Activated T-cell treated with anti-CD3 and anti-CD28 coated beads for 24 hours (primary cell): Measurements from ENCODE around the gene RALGPS2.
"Not testable (repeated sequence)": the region's sequence is repeated elsewhere in the genome, so short reads cannot be mapped to it uniquely, and the experiment has no call there.

Source experiments
- DNase-seq: peaks from one replicate; pipeline ENCODE4 v3.0.0-alpha.2; 2020; ENCODE audit warnings: low read depth

RALGPS2 gene

DNA sequence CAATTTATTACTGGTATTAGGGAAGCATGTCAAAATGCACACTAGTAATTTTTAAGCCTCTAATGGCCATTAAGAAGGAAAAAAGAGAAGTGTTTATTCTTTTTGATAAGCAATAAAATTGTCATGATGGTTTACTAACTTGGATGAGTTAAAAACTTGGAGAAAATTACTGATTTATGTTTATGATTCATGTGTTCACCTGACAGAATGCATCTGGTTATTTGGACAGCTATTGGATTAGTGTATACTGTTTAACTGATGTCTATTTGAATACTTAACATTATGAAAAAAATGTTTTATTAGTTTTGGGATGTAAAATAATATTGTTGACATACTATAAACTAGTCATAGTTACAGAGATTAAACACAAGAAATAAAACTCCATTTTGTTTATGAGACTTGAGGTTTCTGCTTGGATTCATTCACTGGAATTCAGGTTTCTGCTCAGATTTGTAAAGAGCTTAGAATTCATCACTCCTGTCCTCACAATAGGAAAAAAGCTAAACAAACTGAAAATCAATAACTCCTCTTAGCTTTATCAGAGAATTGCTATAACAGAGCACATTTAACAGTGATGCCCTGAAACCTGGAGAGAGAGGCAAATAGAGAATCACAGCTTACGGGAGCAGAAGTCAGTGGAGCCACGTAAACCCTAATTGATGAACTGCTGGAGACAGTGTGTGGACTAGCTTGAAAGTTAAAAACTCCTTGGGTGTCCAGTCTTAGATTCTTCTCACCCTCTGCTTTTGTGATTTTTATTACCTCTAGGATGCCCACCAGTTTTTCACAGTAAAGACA is 56.7 kb downstream of the RALGPS2 start:
- DNase-seq, result no peak

DNA sequence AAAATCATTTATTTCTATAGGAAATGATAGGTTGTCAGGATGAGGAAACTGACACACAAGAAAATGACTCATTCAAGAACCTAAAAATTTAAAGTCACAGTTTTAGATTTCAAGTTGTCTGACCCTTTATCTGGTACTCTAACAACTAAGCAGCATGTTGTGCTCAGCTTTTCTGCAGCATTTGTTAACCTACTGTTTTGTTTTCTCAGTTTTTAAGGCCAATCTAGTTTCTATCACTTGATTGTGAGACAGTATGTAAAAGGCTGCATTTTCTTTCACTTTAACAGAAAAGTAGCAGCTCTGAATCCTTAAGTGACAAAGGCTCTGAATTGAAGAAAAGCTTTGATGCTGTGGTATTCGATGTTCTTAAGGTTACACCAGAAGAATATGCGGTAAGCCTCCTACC is 59.1 kb downstream of the RALGPS2 start:
- no peak for DNase-seq

DNA sequence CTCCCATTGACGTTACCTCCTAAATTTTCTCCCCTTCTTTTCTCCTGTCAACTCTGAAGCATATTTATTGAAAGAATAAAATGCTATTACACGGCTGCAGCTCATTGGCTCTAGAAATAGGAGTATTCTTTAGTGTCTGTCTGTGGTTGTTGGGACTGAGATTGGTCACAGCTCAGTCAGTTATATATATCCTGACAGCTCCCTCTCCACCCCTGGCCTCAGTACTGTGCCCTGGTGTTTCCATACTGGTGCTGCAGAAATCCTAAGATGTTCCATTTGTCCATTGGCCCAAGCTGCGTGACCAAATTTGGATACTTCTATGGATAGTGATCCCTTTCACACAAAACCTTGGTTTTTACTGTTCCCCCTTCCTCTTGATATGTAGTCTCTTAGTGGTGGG is 67.3 kb downstream of the RALGPS2 start:
- no peak for DNase-seq

DNA sequence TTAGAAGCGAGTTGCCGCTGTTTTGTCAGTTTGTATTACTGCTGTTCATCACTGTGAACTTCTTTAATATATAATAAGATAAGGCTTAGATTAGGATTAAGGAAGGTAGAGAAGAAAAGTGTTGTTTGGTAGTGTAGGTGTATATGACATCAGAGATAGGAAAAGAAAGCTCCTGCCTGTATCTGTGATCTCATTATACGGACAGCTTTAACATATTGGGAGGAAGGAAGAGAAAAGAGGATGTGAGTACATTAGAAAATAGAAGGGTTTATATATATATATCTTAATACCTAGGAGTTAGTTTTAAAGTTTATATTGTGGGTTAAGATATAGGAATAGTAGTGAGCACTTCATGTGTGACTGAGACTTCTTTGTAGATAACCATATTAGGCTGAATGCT is 71.0 kb downstream of the RALGPS2 start:
- no peak for DNase-seq

DNA sequence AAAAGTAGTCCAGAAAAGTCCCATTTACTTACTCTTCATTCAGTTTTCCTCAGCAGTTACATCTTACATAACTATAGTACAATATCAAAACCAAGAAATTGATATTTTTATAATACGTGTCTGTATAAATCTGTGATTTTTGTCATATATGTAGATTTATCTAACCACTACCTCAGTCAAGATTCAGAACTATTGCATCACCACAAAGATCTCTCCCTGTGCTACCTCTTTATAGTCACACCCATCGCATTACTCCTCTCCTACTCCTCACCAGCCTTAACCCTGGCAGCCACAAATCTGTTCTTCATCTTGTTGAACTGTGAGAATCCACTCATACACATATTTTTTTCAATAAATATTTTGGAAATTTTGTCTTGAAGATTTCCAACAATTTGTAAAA is 72.5 kb downstream of the RALGPS2 start:
- no peak for DNase-seq

DNA sequence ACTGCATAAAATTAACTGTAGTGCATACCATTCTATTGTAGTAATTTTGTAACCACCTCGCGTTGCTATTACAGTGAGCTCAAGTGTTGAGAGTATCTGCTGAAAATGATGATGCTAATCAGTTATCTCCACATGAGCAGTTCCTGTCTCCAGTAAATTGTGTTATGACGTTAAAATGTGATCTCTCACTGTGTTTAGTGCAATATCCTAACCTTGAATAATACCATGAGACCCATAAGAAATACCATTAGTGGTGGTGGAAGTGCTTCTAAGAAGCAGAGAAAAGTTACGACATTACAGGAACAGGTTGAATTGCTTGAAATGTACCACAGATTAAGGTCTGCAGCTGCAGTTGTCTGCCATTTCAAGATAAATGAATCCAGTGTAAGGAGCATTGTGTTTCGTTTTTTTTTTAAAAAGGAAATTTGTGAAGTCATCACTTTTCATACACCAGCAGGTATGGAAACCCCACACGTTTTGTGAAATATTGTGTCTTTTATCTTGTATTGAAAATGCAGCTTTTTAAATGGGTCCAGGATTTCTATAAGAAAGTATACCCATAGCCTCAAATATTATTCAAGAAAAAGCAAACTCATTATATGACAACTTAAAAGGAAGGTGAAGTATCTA is 73.3 kb downstream of the RALGPS2 start:
- DNase-seq, result no peak

DNA sequence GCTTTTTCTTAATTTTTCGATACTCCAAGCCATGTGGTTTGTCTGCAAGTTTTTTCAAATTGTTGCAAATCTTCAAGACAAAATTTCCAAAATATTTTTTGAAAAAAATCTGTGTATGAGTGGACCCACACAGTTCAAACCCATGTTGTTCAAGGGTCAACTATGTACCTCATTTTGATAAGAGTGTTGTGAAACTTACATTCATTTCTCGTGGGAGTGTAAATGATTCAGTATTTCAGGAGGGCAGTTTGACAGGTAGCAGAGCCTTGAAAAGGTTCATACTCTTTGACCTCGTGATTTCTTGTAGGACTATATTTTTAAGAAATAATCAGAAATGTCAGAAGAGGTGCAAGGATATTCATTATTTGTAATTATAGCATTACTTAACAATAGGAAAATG is 77.8 kb downstream of the RALGPS2 start:
- no peak for DNase-seq

DNA sequence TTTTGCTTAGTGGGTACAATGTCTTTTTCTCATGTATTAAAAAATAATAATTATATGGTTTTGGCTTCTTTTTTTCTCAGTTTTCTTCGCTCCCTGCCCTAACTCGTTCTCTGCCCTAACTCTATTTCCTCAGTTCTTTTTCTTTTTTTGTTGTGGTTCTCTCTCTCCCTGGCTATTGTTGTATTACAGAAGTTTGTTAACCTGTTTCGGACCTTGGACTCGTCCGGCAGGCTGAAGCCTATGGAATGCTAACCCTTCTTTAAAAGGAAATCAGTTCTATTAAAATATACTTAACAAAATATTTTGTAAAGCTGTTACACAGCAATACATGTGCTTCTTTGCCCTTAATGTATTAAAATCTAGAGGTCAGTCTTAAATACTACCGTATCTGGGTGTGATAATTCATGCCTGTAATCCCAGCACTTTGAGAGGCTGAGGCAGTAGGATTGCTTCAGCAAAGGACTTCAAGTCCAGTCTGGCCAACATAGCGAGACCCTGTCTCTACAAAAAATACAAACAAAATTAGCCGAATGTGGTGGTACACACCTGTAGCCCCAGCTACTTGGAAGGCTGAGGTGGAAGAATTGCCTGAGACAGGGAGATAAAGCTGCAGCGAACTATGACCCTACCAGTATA is 81.7 kb downstream of the RALGPS2 start:
- DNase-seq, result no peak

DNA sequence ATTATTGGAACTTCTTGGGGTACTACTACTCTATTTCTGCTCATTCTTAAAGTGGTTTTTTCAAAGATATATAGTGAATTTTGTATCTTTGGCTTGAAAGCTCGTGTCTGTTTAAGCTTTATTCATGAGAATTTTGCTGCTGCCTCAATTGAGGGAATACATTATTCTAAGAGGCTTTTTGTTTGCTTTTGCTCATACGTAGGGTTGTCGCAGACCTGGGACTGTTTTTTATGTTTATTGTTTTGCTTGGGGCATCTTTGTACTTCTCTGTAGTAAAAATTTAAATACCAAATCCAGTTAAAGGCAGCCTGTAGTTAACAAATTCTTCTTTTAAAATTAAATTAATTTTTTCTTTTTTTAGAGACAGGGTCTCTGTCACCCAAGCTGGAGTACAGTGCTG is 83.5 kb downstream of the RALGPS2 start:
- DNase-seq, result no peak

DNA sequence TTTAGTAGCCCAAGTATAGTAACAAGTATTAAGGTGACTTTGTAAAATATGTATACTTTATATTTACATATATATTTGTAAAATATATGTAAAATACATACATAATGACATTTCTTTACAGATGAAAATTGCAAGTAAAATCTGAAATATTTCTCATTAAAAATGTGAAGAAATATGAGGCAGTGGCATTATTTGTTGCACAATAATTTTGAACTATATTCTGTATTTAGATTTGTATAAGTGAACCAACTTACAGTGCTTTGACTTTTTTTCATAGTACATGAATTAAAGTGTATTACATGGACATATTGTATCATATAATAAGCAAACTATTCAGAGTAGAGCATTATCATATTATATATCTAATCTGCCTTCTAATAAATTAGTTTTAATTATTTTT is 85.5 kb downstream of the RALGPS2 start:
- DNase-seq, result no peak

DNA sequence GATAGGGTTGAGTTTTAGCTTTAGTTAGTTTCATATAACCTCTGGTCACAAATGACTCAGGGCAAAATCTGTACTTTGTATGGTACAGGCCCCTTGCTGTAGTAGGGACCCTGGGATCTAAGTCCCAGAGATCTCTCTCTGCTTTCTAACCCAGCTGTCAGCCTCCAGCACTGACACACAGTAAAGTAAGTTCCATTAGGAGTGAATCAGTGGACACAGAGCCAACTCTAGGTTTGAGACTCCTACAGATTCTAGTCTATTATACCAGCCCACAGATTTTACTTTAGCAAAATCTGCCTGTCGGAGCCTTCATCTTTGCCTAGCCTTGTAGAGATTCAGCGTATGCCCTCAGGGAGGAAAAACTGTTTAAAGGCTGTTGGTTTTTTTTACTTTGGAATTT is 93.4 kb downstream of the RALGPS2 start:
- DNase-seq, result no peak

DNA sequence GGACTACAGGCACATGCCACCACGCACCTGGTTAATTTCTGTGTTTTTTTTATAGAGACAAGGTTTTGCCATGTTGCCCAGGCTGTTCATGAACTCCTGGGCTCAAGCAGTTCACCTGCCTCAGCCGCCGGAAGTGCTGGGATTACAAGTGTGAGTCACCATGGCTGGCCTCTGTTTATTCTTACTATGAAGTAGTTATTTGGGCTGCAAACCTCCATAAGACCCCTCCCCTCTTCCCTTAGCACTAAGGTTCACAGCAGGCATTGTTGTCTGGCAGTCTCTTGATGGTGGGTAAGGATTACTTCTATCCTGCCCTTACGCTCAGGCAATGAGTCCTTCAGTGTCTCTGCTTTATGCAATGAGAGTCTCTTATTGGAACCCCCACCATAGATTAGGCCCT is 94.1 kb downstream of the RALGPS2 start:
- DNase-seq, result no peak

DNA sequence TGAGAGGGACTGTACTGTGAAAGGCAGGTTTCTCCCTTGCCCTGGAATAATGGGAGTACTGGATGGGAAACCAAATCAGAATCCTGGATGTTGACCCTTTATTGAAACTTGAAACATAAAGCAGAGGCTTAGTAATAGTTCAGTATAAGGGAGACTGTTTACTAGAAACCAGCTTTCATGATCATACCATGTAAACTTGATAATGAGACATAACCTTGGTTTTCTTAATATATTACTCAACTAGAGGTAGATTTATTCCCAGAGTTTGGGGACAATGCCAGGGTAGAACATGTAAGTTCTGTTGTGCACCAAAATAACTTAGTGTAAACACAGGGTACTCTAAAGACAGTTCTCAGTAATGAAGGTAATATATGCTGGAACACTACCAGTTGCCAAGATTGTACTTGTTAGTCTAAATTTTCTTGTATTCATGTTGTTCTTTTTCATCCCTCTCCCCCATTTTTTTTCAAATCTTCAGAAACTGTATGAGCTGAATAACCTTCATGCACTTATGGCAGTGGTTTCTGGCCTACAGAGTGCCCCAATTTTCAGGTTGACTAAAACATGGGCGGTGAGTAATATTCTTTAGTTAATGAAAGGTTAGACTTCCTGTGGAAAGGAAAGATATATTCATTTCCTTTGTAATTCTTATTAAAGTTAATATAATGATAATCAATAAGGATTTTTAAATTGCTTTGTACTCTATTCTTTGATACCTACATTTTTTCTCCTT is 96.3 kb downstream of the RALGPS2 start:
- DNase-seq, result no peak

DNA sequence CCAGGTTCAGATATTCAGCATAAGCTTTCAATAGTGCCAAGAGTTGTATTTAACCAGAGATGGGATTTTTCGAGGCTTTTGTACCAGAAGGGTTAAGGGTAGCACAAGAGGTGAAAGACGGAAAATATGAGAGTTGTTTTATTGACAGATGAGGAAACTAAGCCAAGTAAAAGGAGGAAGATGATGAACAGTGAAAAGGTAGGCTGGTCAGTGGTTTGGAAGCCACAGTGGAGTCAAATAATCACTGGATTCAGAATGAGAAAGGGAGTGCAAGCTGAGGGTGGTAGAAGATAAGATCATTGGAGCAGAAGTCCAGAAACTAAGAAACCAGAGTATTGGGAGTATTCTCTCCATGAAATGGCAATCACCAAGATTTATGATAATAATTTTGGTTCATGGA is 100.1 kb downstream of the RALGPS2 start:
- no peak for DNase-seq

DNA sequence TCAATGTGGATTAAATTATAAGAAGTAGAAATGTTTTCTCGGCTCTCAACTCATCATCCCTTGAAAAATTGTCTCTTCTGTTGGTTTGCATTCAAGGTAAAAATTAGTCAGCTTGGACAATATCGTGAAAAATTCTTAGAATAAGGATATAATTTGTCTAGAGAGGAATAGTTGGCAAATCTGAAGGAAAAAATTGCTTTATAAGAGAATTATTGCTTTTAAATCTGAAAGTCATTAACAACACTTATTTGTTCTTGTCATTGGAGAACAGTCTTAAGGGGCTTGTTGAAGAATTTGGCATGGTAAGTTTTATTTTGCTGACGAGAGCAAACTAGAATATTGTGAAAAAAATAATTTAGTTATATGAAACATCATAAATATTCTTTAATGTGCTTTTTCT is 119.4 kb downstream of the RALGPS2 start:
- DNase-seq, result no peak

DNA sequence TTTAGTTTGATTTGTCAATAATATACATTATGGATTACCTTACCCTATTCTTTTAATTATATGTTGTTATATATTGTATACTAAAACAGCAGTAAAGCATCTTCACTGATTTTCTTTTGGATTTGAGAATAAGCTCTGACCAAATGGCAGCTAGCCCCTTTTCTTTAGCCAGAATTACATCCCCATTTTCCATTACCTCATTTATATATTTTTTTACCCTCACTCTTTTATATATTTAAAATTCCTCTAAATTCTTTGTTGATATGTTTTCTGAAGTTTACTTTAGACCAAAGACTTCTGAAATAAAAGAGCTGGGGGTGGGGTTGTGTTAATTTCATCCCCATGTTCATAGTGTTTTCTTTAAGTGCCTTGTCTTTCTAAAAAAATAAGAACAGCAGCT is 121.3 kb downstream of the RALGPS2 start:
- no peak for DNase-seq

DNA sequence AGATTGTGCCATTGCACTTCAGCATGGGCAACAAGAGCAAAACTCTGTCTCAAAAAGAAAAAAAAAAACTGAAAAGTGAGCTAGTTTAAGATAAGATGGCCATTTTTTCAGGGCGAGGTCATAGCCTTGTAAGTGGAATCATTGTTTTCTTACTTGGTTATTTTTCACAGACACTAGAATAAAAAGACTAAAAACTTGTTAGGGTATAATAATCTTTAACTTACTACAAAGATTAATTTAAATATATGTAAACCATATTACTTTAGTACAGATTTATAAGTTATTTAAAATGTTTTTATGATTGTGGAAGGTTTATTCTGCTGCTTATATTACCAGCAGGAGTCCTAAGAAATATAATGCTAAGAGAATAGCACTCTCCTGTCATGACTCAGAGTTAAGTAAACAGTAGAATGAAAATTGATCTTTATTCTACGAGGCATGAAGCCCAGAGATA is 122.4 kb downstream of the RALGPS2 start:
- no peak for DNase-seq

DNA sequence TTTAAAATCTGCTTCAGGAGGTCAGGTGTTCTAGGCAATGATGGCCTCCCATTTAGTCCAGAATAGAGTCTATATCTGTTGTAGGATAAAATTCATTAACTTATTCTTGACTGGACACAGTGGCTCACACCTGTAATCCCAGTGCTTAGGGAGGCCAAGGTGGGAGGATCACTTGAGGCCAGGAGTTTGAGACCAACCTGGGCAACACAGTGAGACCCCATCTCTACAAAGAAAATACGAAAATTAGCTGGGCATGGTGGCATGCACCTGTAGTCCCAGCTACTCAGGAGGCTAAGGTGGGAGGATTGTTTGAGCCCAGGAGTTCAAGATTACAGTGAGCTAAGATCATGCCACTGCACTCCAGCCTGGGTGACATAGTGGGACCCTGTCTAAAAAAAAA is 122.9 kb downstream of the RALGPS2 start:
- not testable (repeated sequence) for DNase-seq

DNA sequence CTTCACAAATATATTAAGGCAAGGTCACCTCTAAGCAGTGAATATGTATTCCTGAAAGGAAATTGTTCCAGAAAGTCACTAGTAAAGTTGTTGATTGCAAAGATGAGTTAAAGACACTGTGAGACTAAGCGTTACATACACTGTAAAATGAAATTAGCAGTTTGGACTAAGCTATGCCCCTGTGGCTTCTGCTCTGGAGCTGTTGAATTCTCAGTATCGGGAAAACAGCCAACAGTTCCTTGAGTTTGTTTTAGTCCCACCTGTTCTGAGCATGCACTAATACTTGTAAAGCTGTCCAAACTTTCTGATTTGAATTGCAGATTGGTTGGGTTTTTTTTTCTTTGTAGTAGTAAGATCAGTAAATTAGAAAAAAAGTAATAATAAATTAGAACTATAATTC is 124.9 kb downstream of the RALGPS2 start:
- no peak for DNase-seq

DNA sequence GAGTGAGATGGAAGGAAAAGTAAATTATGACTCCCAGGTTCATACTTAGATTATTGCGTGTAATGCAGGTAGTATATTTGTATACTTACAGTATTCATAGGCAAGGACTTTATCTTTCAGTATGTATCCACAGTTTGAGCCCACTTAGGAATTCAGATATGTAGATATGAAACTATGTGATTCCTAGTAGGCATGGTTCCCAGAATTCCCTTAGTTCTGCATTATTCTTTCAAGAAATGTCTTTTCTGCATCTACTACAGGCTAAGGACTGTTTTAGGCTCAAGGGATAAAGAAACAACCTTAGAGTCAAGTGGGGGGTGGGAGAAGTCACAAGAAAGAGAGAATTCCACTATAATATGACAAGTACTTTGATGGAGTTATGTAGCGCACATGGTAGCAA is 132.1 kb downstream of the RALGPS2 start:
- DNase-seq, result no peak

DNA sequence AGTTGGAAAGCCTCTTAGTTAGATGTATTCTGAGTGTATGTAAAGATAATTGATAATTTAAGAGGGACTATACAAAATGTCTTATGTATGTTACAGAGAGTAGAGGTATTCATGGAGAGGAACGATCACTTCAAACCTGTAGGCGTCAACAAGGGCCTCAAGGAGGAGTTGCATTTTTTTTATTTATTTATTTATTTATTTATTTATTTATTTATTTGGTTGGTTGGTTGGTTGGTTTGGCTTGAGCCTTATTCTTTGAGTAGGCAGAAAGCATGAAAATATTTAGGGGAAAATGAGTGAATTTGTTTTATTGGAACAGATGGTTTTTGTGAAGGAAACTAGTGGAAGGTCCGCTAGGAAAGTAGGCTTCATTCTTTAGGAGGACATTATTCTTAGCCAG is 137.4 kb downstream of the RALGPS2 start:
- no peak for DNase-seq

DNA sequence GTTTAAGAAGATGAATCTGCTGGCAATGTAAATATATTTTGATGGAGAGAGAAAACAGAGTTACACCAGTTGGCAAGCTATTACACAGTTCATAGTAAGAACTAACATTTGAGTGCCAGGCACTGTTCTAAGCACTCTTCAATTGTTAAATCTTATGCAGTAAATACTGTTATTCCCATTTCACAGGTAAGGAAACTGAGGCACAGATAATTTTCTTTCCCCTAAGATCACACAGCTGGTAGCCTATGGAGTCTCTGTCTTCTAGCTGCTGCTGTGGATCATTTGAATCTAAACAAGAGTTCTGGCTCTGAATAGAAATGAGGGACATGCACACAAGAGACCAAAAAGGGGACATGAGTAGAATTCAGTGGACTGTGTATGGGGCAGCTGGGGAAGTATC is 137.8 kb downstream of the RALGPS2 start:
- no peak for DNase-seq

DNA sequence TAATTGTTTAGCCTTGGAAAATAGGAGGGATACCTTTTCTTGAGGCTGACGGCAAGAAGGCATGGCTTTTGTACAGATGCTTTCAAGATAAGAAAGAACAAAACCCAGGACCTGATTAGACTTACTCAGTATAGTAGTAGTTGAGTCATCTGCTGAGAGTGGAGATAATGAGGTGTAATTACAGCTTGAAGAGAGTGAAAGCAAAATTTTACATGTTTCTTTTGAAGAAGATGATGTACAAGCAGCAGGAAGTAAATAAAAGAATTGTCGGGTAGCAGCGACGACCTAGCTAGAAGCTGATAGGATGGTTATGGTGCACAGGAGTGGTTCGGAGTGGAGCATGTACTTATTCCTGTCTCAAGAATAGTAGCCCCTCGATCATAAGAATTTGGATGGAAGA is 139.3 kb downstream of the RALGPS2 start:
- DNase-seq, result no peak
